Mesothelial cell of epicardium (in vitro differentiated cells): ENCODE measurements around the gene NEK1. TPM values are rescaled to one million over a fixed set of nuclear protein-coding genes. Genes with fewer than 3 reads are reported as not detected.
A peak's percentile ranks its signal among the peaks of the same experiment; 100 is the strongest.

Experiments
- DNase-seq, 2 experiments: peaks; one replicate each; pipeline ENCODE4 v3.0.0; 2021; ENCODE audit warnings: low spot score in 2 of 2; ENCODE audit not compliant: unreplicated experiment in 2 of 2
- H3K27ac Mint-ChIP-seq: 2 replicates; pipeline ENCODE4 v1.8.0; 2021; ENCODE audit warnings: mixed read lengths
- H3K27me3 Mint-ChIP-seq: 2 replicates; pipeline ENCODE4 v1.8.0; 2021; ENCODE audit warnings: low read depth, mixed read lengths
- H3K36me3 Mint-ChIP-seq: 2 replicates; pipeline ENCODE4 v1.8.0; 2021; ENCODE audit warnings: mixed read lengths
- H3K4me1 Mint-ChIP-seq: 2 replicates; pipeline ENCODE4 v1.8.0; 2021; ENCODE audit warnings: mixed read lengths
- H3K4me3 Mint-ChIP-seq: 2 replicates; pipeline ENCODE4 v1.8.0; 2021; ENCODE audit warnings: mild to moderate bottlenecking, moderate library complexity, mixed read lengths
- H3K9me3 Mint-ChIP-seq: 2 replicates; pipeline ENCODE4 v1.8.0; 2021; ENCODE audit warnings: mixed read lengths
- CTCF ChIP-seq: fragments of 200-600 bp; sonication (generic); IDR thresholded peaks from one replicate; pipeline ENCODE4 v1.5.0; 2021; ENCODE audit warnings: antibody characterized with exemption; ENCODE audit not compliant: unreplicated experiment
- total RNA-seq: library from RNA; stranded (reverse); gene quantifications from 3 replicates; pipeline ENCODE4 v1.2.1, GENCODE V29; 2021

The NEK1 gene
- total RNA-seq, 1 donor from 2014 or later = 21.3 TPM

DNA sequence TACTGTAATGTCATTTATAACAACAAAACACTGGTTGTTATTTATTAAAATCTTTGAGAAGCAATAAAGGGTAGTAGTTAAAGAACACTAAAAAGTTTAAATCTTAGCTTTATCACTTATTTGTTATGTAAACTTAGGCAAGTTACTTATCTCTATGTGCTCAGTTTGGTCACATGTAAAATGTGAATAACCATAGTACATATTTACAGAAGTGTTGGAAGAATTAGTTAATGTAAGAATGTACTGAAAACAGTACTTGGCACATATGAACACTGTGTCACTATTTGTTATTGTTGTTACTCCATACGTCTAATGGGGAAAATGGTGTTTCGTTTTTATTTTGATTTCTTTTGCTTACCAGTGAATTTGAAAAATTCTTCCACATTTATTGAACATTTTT lies 9.1 kb downstream of the NEK1 start:
- peaks cover 1% of the 10 kb centered on the region for H3K4me1 Mint-ChIP-seq
- no peak overlapping the region for H3K27ac Mint-ChIP-seq
- no peaks in the 10 kb centered on the region for H3K27me3 Mint-ChIP-seq
- DNase-seq = no peak
- no peaks in the 10 kb centered on the region for H3K9me3 Mint-ChIP-seq
- TF ChIP-seq CTCF = no peak
- H3K4me3 Mint-ChIP-seq = no peak overlapping the region
- H3K36me3 Mint-ChIP-seq = peaks cover 15% of the 10 kb centered on the region

- no peak for TF ChIP-seq CTCF
- Mint-ChIP-seq H3K27ac (no peak overlapping the region), H3K4me3 (no peak overlapping the region), H3K36me3 (peaks cover 7% of the 10 kb centered on the region), H3K9me3 (no peaks in the 10 kb centered on the region), H3K27me3 (no peaks in the 10 kb centered on the region), H3K4me1 (peaks cover 1% of the 10 kb centered on the region)
- no peak for DNase-seq
Observed at GRCh38 chr4:169601016-169601771, 11.2 kb downstream of the NEK1 start.

- TF ChIP-seq CTCF = no peak
- peaks cover 6% of the 10 kb centered on the region for H3K36me3 Mint-ChIP-seq
- H3K4me3 Mint-ChIP-seq = no peak overlapping the region
- H3K9me3 Mint-ChIP-seq = no peaks in the 10 kb centered on the region
- no peak for DNase-seq
- no peaks in the 10 kb centered on the region for H3K27me3 Mint-ChIP-seq
- no peaks in the 10 kb centered on the region for H3K4me1 Mint-ChIP-seq
- H3K27ac Mint-ChIP-seq = no peak overlapping the region
Observed at GRCh38 chr4:169594560-169595195, 17.7 kb downstream of the NEK1 start.

DNA sequence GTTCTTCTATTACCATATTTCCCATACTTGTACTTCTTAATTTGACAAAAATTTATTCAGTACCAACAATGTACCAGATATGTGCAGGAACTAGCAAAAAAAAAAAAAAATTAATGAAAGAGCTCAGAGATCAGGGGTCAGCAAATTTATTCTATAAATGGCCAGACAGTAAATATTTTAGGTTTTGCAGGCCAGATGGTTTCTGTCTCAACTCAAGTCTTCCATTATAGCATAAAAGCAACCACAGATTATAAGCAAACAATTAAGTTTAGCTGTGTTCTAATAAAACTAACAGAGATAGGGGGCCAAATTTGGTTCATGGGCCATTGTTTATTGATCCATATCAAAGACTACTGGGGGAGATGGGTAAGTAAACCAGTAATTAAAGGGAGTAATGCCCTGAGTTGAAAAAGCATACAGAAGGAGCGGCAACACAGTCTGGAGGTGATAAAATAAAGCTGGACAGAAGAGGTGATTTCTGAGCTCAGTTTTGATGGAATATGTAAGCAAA lies 19.3 kb downstream of the NEK1 start:
- H3K4me3 Mint-ChIP-seq = no peak overlapping the region
- no peak for TF ChIP-seq CTCF
- H3K27ac Mint-ChIP-seq = peak overlapping the region; percentile 51
- DNase-seq = no peak
- no peaks in the 10 kb centered on the region for H3K27me3 Mint-ChIP-seq
- H3K36me3 Mint-ChIP-seq = peaks cover 10% of the 10 kb centered on the region
- H3K4me1 Mint-ChIP-seq = no peaks in the 10 kb centered on the region
- H3K9me3 Mint-ChIP-seq = no peaks in the 10 kb centered on the region

GRCh38 chr4:169583563-169583962 lies 28.8 kb downstream of the NEK1 start:
- no peak for DNase-seq
- TF ChIP-seq CTCF = no peak
- H3K36me3 Mint-ChIP-seq = peaks cover 19% of the 10 kb centered on the region
- H3K27me3 Mint-ChIP-seq = no peaks in the 10 kb centered on the region
- no peaks in the 10 kb centered on the region for H3K4me1 Mint-ChIP-seq
- H3K4me3 Mint-ChIP-seq = no peak overlapping the region
- peak overlapping the region; percentile 39 for H3K27ac Mint-ChIP-seq
- H3K9me3 Mint-ChIP-seq = no peaks in the 10 kb centered on the region
